HepG2 (cell line): ENCODE data around the gene IGF2BP3. TPM values are rescaled to one million over a fixed set of nuclear protein-coding genes. Genes with fewer than 3 reads are reported as not detected.
A peak's percentile ranks its signal among the peaks of the same experiment; 100 is the strongest.

Source experiments
- BORCS8-MEF2B ChIP-seq: sonication (generic); formaldehyde crosslinking; IDR thresholded peaks from 2 replicates; pipeline ENCODE4 v1.8.0; 2022; ENCODE audit warnings: mild to moderate bottlenecking, missing genetic modification reagents
- CEBPG ChIP-seq: IDR thresholded peaks from 2 replicates; pipeline ENCODE4 v1.6.1; 2016
- DRAP1 ChIP-seq: IDR thresholded peaks from 2 replicates; pipeline ENCODE4 v1.6.1; 2016; ENCODE audit warnings: missing genetic modification reagents, missing compliant biosample characterization
- HES4 ChIP-seq: sonication (generic); formaldehyde crosslinking; IDR thresholded peaks from 2 replicates; pipeline ENCODE4 v1.9.0; 2021; ENCODE audit warnings: mild to moderate bottlenecking, missing genetic modification reagents, borderline replicate concordance
- HNRNPH1 ChIP-seq: fragments of 200-400 bp; formaldehyde crosslinking; optimal IDR thresholded peaks from 2 replicates; pipeline ENCODE3; 2017; ENCODE audit warnings: mild to moderate bottlenecking, low read depth, low read length
- MEIS1 ChIP-seq: sonication (generic); formaldehyde crosslinking; IDR thresholded peaks from 2 replicates; pipeline ENCODE4 v1.9.0; 2021; ENCODE audit warnings: mild to moderate bottlenecking, missing genetic modification reagents, moderate library complexity, borderline replicate concordance
- NCOA2 ChIP-seq: sonication (generic); formaldehyde crosslinking; IDR thresholded peaks from 2 replicates; pipeline ENCODE4 v1.8.0; 2022; ENCODE audit warnings: inconsistent platforms
- RAD51 ChIP-seq: fragments of 450-650 bp; IDR thresholded peaks from 2 replicates; pipeline ENCODE4 v1.6.1; 2016; ENCODE audit warnings: borderline replicate concordance
- REXO4 ChIP-seq: sonication (generic); formaldehyde crosslinking; IDR thresholded peaks from 2 replicates; pipeline ENCODE4 v1.8.0; 2022; ENCODE audit warnings: missing genetic modification reagents, mild to moderate bottlenecking, borderline replicate concordance
- RFX1 ChIP-seq: fragments of 450-650 bp; IDR thresholded peaks from 2 replicates; pipeline ENCODE4 v1.6.1; 2017
- SRY ChIP-seq: sonication (generic); formaldehyde crosslinking; IDR thresholded peaks from 2 replicates; pipeline ENCODE4 v1.8.0; 2022; ENCODE audit warnings: mild to moderate bottlenecking, missing genetic modification reagents
- ZIK1 ChIP-seq: sonication (generic); formaldehyde crosslinking; IDR thresholded peaks from 2 replicates; pipeline ENCODE4 v1.5.0; 2020; ENCODE audit warnings: mild to moderate bottlenecking, low read depth, missing genetic modification reagents, borderline replicate concordance
- ZKSCAN5 ChIP-seq: sonication (generic); formaldehyde crosslinking; IDR thresholded peaks from 2 replicates; pipeline ENCODE4 v1.5.1; 2020; ENCODE audit warnings: mild to moderate bottlenecking, missing genetic modification reagents
- ZNF180 ChIP-seq: sonication (generic); formaldehyde crosslinking; IDR thresholded peaks from 2 replicates; pipeline ENCODE4 v1.4.0; 2020; ENCODE audit warnings: low read depth, missing genetic modification reagents, borderline replicate concordance
- ZNF383 ChIP-seq: sonication (generic); formaldehyde crosslinking; IDR thresholded peaks from 2 replicates; pipeline ENCODE4 v1.4.0; 2020; ENCODE audit warnings: missing genetic modification reagents, mild to moderate bottlenecking, borderline replicate concordance
- polyA plus RNA-seq, 8 experiments: library from polyadenylated mRNA; depleted of rRNA in 3 of 8; stranded (reverse) in 7 of 8; unstranded in 1 of 8; fragments of >200 nt; fragmentation: Illumina TruSeq in 4 of 8; extraction: Trizol in 4 of 8; gene quantifications; 2 replicates each; pipeline versions ENCODE4 v1.2.1 to v1.2.3, GENCODE V29; 2011 to 2016; ENCODE audit warnings: low read depth in 4 of 8, missing spikeins in 1 of 8, mixed read lengths in 1 of 8; ENCODE audit not compliant: insufficient read depth in 1 of 8
- total RNA-seq, 5 experiments: library from RNA; depleted of rRNA; stranded (reverse); fragments of >200 nt; fragmentation: Illumina TruSeq; extraction: Trizol; gene quantifications; 2 replicates each; pipeline ENCODE4 v1.2.3, GENCODE V29; 2016; ENCODE audit warnings: low read depth in 1 of 5
- TF ChIP-seq, protein P1 (sequence below): IDR thresholded peaks from 2 replicates; pipeline ENCODE4 v1.6.1; 2016; ENCODE audit warnings: mild to moderate bottlenecking, missing biosample characterization, missing genetic modification reagents
- TF ChIP-seq, protein P2 (sequence below): sonication (generic); formaldehyde crosslinking; IDR thresholded peaks from 2 replicates; pipeline ENCODE4 v1.4.0; 2020; ENCODE audit warnings: low read depth, missing genetic modification reagents
- TF ChIP-seq, protein P3 (sequence below): sonication (generic); formaldehyde crosslinking; IDR thresholded peaks from 2 replicates; pipeline ENCODE4 v1.8.1; 2023; ENCODE audit warnings: missing genetic modification reagents, mild to moderate bottlenecking, borderline replicate concordance
- TF ChIP-seq, protein P4 (sequence below): sonication (generic); formaldehyde crosslinking; IDR thresholded peaks from 2 replicates; pipeline ENCODE4 v1.8.0; 2023; ENCODE audit warnings: mild to moderate bottlenecking, missing genetic modification reagents
- TF ChIP-seq, protein P5 (sequence below): sonication (generic); formaldehyde crosslinking; IDR thresholded peaks from 2 replicates; pipeline ENCODE4 v1.4.0; 2020; ENCODE audit warnings: missing genetic modification reagents, low read depth, mild to moderate bottlenecking, borderline replicate concordance

The IGF2BP3 gene
- total and polyA plus RNA-seq, 2 of the 13 experiments (the other 11 are each of a cell fraction or from before 2014, with no cell fraction given): 37.7 to 39.5 TPM

DNA sequence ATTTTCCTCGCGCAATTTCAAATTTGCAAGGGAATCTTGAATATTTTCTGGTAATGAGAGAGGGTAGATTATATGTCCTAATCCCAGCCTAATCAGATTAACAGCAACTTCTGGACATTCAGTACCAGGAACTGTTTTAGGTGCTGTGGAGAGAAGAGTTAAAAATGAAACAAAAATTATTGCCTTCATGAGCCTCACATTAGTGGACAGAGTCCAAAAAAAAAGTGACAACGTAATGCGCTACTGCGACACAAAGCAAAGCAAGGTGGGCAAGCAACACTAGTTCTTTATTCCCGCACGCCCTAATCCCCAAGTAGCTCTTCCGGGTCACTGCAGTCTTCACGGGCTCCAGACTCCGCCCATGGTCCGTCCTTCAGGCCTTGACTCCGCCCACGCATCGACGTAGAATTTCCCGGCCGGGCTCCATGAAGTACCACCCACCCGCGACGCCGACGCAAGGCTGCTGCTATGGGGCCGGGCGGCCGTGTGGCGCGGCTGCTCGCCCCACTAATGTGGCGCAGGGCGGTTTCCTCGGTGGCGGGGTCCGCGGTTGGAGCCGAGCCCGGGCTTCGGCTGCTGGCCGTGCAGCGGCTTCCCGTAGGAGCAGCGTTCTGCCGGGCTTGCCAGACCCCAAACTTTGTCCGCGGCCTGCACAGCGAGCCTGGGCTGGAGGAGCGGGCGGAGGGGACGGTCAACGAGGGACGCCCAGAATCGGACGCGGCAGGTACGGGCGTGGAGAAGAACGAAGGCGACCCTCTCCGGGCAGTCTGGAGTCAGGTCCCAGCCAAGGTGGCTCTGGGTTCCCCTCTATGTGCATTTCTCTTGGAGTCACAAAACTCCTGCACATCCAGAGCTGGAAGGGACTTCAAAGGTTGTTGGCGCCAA is 171.2 kb downstream of the IGF2BP3 start, which contains the start of gene MALSU1 (continued):
- TF ChIP-seq RAD51: no peak
- TF ChIP-seq DRAP1 (CRISPR knock-in tag): peak; percentile 92
- TF ChIP-seq, protein P1, sequence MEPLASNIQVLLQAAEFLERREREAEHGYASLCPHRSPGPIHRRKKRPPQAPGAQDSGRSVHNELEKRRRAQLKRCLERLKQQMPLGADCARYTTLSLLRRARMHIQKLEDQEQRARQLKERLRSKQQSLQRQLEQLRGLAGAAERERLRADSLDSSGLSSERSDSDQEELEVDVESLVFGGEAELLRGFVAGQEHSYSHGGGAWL: peak; percentile 75
- TF ChIP-seq, protein P2, sequence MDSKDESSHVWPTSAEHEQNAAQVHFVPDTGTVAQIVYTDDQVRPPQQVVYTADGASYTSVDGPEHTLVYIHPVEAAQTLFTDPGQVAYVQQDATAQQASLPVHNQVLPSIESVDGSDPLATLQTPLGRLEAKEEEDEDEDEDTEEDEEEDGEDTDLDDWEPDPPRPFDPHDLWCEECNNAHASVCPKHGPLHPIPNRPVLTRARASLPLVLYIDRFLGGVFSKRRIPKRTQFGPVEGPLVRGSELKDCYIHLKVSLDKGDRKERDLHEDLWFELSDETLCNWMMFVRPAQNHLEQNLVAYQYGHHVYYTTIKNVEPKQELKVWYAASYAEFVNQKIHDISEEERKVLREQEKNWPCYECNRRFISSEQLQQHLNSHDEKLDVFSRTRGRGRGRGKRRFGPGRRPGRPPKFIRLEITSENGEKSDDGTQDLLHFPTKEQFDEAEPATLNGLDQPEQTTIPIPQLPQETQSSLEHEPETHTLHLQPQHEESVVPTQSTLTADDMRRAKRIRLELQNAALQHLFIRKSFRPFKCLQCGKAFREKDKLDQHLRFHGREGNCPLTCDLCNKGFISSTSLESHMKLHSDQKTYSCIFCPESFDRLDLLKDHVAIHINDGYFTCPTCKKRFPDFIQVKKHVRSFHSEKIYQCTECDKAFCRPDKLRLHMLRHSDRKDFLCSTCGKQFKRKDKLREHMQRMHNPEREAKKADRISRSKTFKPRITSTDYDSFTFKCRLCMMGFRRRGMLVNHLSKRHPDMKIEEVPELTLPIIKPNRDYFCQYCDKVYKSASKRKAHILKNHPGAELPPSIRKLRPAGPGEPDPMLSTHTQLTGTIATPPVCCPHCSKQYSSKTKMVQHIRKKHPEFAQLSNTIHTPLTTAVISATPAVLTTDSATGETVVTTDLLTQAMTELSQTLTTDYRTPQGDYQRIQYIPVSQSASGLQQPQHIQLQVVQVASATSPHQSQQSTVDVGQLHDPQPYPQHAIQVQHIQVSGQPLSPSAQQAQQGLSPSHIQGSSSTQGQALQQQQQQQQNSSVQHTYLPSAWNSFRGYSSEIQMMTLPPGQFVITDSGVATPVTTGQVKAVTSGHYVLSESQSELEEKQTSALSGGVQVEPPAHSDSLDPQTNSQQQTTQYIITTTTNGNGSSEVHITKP (CRISPR knock-in tag): no peak
- no peak for TF ChIP-seq RFX1
- TF ChIP-seq HES4: no peak
- no peak for TF ChIP-seq ZKSCAN5 (CRISPR knock-in tag)
- TF ChIP-seq ZNF383 (CRISPR knock-in tag): no peak
- TF ChIP-seq, protein P3, sequence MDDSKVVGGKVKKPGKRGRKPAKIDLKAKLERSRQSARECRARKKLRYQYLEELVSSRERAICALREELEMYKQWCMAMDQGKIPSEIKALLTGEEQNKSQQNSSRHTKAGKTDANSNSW: no peak
- TF ChIP-seq, protein P4, sequence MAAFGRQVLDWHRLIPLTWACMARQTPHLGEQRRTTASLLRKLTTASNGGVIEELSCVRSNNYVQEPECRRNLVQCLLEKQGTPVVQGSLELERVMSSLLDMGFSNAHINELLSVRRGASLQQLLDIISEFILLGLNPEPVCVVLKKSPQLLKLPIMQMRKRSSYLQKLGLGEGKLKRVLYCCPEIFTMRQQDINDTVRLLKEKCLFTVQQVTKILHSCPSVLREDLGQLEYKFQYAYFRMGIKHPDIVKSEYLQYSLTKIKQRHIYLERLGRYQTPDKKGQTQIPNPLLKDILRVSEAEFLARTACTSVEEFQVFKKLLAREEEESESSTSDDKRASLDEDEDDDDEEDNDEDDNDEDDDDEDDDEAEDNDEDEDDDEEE (CRISPR knock-in tag): no peak
- TF ChIP-seq SRY: no peak; the same call in none of the 2 replicates
- TF ChIP-seq ZNF180 (CRISPR knock-in tag): no peak
- no peak for TF ChIP-seq REXO4 (CRISPR knock-in tag)
- no peak for TF ChIP-seq ZIK1 (CRISPR knock-in tag)
- peak; percentile 86; the same call in 1 of the 2 replicates for TF ChIP-seq BORCS8-MEF2B (CRISPR knock-in tag)
- peak; percentile 33; the same call in 1 of the 2 replicates for TF ChIP-seq NCOA2 (CRISPR knock-in tag)
- TF ChIP-seq HNRNPH1: no peak
- TF ChIP-seq MEIS1: peak; percentile 66
- TF ChIP-seq, protein P5, sequence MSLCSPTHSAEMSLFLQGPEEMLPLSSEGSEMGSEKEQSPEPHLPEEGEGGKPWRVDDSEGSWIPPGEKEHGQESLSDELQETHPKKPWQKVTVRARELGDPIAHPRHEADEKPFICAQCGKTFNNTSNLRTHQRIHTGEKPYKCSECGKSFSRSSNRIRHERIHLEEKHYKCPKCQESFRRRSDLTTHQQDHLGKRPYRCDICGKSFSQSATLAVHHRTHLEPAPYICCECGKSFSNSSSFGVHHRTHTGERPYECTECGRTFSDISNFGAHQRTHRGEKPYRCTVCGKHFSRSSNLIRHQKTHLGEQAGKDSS (CRISPR knock-in tag): 0 out of 2 replicates have a peak, but pooled peaks have one; percentile 35
- 0 out of 2 replicates have a peak, but pooled peaks have one; percentile 11 for TF ChIP-seq CEBPG
